Measurements from ENCODE around the gene MIA2. TPM values are rescaled to one million over a fixed set of nuclear protein-coding genes. Genes with fewer than 3 reads are reported as not detected.

Gene MIA2
- total and polyA plus RNA-seq, 9 of the 15 experiments (the other 6 are each of a cell fraction or from before 2014, with no cell fraction given) = 6.0 to 21.8 (median 12.8) TPM

DNA sequence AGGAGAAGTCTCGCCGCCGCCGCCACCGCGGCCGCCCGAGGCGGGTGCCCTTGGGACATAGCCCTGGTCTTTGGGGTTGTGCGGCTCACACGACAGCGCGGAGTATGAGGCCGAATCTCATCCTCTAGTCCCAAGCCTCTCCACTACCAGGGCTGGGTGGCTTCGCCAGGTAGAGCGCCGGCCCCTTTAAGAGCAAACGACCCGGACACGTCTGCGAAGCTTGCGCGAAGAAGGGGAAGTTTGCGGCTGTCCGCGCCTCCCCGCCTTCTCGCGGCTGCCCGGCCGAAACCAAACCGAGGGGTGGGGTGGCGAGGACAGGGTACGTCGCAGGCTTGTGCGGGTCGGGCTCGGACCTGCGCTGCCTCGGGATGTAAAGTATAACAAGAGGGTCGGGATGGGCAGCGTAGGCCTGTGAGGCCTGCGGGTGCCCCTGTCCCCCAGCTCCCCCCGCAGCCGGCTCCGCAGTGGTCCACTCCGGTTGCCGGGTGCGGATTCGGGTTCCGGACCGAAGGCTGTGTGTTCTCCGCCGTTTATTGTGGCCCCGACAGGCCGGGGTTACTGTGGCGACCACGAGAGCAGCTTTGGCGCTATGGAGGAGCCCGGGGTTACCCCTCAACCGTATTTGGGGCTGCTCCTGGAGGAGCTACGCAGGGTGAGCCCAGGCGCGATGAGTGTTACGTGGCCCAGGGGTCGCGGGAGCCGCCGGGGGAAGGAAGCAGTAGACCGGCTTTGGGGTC, 33.3 kb downstream of the MIA2 start (continued):
- TF ChIP-seq, protein P1, sequence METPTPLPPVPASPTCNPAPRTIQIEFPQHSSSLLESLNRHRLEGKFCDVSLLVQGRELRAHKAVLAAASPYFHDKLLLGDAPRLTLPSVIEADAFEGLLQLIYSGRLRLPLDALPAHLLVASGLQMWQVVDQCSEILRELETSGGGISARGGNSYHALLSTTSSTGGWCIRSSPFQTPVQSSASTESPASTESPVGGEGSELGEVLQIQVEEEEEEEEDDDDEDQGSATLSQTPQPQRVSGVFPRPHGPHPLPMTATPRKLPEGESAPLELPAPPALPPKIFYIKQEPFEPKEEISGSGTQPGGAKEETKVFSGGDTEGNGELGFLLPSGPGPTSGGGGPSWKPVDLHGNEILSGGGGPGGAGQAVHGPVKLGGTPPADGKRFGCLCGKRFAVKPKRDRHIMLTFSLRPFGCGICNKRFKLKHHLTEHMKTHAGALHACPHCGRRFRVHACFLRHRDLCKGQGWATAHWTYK (CRISPR knock-in tag; IDR thresholded peaks at IDR 0.05) = no peak
- TF ChIP-seq ZNF668 (CRISPR knock-in tag; IDR thresholded peaks at IDR 0.05) (no peak), CCAR2 (IDR thresholded peaks at IDR 0.05; ENCODE audit: low read depth, low read length) (no peak), CREM (IDR thresholded peaks at IDR 0.05; ENCODE audit: low read depth) (peak; percentile 38; the same call in 1 of the 2 replicates), ZNF197 (CRISPR knock-in tag; IDR thresholded peaks at IDR 0.05; ENCODE audit: low read depth) (no peak), TSC22D4 (tag; IDR thresholded peaks at IDR 0.05) (no peak), NFXL1 (CRISPR knock-in tag; IDR thresholded peaks at IDR 0.05) (no peak), ARID2 (IDR thresholded peaks at IDR 0.05) (no peak), ZNF778 (CRISPR knock-in tag; IDR thresholded peaks at IDR 0.05) (no peak), BCOR (IDR thresholded peaks at IDR 0.05) (no peak), NFIX (CRISPR knock-in tag; IDR thresholded peaks at IDR 0.05; ENCODE audit: low read depth) (no peak), SIN3A (IDR thresholded peaks at IDR 0.05; ENCODE audit: borderline replicate concordance in 2 of 2, control insufficient read depth in 1 of 2, low read depth in 2 of 2, low read length in 2 of 2) (0 out of 4 replicates have a peak, but pooled peaks of 1 of the 2 experiments have one; percentile 19), RB1 (IDR thresholded peaks at IDR 0.05; ENCODE audit: low read depth) (peak; percentile 67; the same call in 1 of the 2 replicates), NR2C2 (CRISPR knock-in tag; IDR thresholded peaks at IDR 0.05) (0 out of 2 replicates have a peak, but pooled peaks have one; percentile 41), NR2C2 (tag; IDR thresholded peaks at IDR 0.05) (no peak; the same call in 1 of the 2 replicates), NCOA1 (IDR thresholded peaks at IDR 0.05; ENCODE audit: low read depth) (no peak), CAMTA2 (CRISPR knock-in tag; conservative IDR thresholded peaks at IDR 0.05) (no peak), SP2 (IDR thresholded peaks at IDR 0.05; ENCODE audit: extremely low read depth, low read depth, low read length, poor library complexity, severe bottlenecking) (no peak)
- TF ChIP-seq, protein P2, sequence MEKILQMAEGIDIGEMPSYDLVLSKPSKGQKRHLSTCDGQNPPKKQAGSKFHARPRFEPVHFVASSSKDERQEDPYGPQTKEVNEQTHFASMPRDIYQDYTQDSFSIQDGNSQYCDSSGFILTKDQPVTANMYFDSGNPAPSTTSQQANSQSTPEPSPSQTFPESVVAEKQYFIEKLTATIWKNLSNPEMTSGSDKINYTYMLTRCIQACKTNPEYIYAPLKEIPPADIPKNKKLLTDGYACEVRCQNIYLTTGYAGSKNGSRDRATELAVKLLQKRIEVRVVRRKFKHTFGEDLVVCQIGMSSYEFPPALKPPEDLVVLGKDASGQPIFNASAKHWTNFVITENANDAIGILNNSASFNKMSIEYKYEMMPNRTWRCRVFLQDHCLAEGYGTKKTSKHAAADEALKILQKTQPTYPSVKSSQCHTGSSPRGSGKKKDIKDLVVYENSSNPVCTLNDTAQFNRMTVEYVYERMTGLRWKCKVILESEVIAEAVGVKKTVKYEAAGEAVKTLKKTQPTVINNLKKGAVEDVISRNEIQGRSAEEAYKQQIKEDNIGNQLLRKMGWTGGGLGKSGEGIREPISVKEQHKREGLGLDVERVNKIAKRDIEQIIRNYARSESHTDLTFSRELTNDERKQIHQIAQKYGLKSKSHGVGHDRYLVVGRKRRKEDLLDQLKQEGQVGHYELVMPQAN (IDR thresholded peaks at IDR 0.05; ENCODE audit: borderline replicate concordance) = no peak
- TF ChIP-seq, protein P3, sequence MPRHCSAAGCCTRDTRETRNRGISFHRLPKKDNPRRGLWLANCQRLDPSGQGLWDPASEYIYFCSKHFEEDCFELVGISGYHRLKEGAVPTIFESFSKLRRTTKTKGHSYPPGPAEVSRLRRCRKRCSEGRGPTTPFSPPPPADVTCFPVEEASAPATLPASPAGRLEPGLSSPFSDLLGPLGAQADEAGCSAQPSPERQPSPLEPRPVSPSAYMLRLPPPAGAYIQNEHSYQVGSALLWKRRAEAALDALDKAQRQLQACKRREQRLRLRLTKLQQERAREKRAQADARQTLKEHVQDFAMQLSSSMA (CRISPR knock-in tag; IDR thresholded peaks at IDR 0.05) = no peak
- TF ChIP-seq, protein P4, sequence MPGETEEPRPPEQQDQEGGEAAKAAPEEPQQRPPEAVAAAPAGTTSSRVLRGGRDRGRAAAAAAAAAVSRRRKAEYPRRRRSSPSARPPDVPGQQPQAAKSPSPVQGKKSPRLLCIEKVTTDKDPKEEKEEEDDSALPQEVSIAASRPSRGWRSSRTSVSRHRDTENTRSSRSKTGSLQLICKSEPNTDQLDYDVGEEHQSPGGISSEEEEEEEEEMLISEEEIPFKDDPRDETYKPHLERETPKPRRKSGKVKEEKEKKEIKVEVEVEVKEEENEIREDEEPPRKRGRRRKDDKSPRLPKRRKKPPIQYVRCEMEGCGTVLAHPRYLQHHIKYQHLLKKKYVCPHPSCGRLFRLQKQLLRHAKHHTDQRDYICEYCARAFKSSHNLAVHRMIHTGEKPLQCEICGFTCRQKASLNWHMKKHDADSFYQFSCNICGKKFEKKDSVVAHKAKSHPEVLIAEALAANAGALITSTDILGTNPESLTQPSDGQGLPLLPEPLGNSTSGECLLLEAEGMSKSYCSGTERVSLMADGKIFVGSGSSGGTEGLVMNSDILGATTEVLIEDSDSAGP (CRISPR knock-in tag; IDR thresholded peaks at IDR 0.05) = peak; percentile 97
